Right renal cortex interstitium (tissue), 3 donors: ENCODE data around the gene PLEKHM3. TPM values are rescaled to one million over a fixed set of nuclear protein-coding genes. Genes with fewer than 3 reads are reported as not detected.

Experiments used
- DNase-seq, 3 donors: peaks; one replicate each; pipeline ENCODE4 v3.0.0-alpha.2; 2013; ENCODE audit warnings: low read depth in 3 of 3, low spot score in 2 of 3
- polyA plus RNA-seq, 3 donors: library from polyadenylated mRNA; unstranded; fragments of 120-200 nt; gene quantifications; one replicate each; pipeline ENCODE4 v1.2.1, GENCODE V29; 2013; ENCODE audit not compliant: insufficient read length in 3 of 3

PLEKHM3 gene
- polyA plus RNA-seq, 3 donors: 12.7 to 16.1 (median 13.4) TPM

- no peak for DNase-seq
These were observed 158.3 kb downstream of the PLEKHM3 start for GRCh38 chr2:207867056-207867455.

- DNase-seq: no peak
These were observed 160.1 kb downstream of the PLEKHM3 start for GRCh38 chr2:207865210-207865609.

DNA sequence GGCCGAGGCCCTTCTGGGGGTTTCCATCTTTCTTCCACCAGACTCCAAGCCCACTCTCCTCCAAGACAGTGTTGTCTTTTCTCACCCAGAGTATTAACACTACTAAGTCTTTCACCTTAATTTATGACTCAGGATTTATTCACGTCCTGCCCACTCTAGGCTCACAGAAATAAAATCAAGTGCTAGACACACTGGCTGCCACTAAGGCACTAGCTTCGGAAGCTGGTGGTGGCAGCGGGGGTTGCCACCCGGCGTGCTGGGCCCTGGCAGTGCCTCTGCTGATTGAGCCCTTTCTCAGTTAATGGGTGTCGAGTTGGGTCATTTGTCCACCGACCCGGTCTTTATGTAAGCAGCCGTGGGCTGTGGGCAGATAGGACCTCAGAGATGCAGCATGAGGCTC lies 162.0 kb downstream of the PLEKHM3 start:
- DNase-seq: no peak

DNA sequence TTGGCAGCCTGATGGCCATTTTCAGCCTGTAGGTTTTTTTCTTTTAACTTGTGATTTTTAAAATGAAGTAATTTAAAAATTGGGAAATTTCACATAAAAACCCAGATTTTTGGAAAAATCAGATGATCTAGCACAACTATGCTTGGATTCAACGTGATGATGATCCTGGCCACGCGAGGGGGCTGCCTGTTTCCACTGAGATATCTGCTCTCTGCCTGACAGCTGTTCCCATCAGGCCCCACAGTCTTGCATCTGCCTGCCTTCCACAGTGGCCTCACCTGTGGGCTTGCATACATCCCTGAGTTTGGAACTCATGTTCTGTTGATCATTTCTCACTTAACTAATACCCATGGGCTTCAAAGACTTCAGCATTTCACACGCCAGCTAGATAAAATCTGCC lies 163.5 kb downstream of the PLEKHM3 start:
- DNase-seq: no peak

GRCh38 chr2:207860685-207861084 lies 164.6 kb downstream of the PLEKHM3 start:
- DNase-seq: no peak

GRCh38 chr2:207855591-207855990 lies 169.7 kb downstream of the PLEKHM3 start:
- DNase-seq: no peak

DNA sequence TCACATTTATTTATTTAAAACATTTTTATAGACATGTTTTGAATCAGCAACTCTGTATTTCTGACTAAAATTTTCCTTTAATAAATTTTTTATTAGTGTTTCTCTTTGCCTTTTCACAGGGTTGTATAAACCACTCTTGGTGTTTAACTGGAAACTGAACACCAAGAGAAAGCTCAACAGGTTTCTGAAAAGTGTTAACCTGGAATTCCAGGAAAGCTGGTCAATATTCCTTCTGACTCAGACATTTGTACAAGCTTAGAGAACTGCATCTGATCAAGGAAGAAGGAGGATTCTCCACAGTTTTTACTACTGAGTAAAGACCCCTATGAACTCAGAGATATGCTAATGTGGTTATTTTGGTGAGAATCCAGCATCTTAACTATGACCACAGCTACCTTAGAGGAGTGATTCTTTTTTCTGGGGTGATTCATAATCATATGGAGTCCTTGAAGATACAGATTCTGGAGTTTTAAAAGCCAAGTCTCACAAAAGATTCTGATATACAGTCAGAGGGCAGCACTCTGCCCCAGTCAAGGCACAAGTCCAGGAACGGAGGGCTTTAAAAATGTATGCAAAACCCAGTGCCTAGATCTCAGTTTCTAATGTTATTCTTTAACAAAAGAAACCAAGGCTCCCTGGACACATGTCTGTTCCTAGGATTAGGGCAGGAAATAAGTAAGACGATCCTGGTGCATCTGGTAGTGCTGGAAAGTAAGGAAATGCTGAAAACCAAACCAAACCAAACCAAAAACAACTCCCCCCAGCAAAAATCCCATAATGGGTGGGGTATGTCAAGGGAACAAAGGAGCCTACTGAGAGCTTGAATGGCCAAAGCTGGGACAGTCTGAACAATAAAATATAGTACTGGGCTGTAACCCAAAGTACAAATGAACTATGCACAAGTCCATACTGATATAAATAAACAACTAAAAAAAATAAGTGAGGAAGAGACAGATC lies 170.6 kb downstream of the PLEKHM3 start:
- DNase-seq: no peak

DNA sequence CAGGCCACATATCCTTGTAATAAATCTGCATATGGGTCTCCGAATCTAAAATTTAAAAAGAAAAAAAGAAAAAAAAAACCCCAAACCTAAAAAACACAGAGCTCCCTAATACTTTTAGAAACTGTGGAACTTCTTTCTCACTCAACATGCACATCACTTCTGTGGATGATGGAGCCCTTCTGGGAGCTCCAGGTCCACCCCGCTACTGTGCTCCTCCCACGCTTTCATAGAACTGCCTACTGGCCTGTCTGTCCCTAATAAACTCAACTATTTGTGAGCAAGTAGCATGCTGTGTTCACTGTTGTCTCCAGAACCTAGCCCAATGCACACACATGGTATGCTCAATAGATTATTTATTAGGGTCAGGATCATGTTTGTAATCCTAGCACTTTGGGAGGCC lies 172.5 kb downstream of the PLEKHM3 start:
- no peak for DNase-seq

DNA sequence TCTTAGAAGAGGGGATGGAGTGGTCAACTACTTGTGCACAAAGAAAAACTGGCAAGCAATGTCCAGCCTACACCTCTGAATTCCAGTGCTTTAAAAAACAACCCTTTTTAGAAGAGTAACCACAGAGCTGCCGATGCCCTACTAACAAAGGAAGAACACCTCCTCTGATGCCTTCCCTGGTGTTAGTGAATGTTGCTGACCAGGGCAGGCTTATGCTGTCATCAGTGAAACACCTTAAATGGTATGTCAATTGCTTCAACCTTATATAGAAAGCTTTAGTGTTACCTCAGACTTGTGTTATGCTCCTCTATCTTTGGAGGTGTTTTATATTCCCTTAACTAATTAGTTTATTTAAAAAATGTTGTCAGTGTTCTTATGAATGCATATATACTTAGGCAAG lies 175.9 kb downstream of the PLEKHM3 start:
- DNase-seq: no peak

- no peak for DNase-seq
These were observed 176.8 kb downstream of the PLEKHM3 start for GRCh38 chr2:207848545-207848928.

DNA sequence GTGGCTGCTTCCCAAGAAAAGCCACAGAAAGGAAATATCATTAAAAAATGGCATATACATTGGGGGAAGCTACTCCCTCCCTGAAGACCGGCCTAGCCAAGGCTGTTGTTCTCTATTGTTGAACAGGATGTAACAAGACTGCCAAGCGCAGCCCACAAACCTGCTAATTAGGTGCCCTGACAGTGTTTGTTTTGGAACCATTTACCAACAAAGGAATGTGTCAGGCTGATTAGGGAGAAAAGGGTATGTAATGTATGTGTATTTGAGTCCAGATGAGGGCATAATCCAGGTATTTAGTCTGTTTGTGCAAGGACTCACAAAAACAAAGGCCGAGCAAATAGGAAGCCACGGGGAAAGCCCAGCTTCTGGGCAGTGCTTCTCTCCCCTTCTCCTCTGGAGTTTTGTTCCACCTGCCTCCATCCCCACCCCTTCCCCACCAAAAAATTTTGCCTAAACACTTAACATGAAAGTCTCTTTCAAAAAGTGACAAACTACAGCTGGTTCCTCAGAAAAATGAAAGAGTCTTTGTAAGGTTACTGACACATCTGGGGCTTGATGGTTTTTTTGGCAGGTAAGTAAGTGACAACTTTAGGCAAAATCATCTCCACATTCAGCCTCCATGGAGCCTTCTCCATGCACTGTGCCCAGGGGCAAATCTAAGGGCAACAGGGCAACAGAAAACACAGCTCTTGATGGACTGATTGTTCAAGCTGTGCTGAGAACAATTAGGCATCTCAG lies 177.4 kb downstream of the PLEKHM3 start:
- no peak for DNase-seq

- DNase-seq: no peak
These were observed 178.1 kb downstream of the PLEKHM3 start for GRCh38 chr2:207847098-207847806.

GRCh38 chr2:207845202-207845864 lies 180.0 kb downstream of the PLEKHM3 start:
- no peak for DNase-seq

DNA sequence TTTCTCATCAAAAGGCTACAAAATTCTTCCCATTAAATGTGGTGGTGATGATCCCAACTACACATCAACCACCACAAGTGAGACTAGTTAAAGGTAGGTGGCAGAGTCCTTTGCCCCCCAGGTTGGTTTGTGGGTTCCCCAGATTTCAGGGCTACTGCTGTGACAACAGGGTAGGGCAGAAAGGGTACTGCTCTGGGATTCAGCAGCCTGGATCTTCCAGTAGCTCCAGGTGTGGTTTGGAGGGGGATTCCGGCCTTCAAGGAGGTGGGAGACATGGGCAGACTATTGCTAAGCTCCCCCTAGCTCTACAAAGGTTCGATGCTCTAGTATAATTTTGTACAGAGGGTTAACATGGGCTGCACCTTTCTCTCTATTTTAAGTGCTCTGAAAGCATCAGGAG lies 180.7 kb downstream of the PLEKHM3 start:
- no peak for DNase-seq

DNA sequence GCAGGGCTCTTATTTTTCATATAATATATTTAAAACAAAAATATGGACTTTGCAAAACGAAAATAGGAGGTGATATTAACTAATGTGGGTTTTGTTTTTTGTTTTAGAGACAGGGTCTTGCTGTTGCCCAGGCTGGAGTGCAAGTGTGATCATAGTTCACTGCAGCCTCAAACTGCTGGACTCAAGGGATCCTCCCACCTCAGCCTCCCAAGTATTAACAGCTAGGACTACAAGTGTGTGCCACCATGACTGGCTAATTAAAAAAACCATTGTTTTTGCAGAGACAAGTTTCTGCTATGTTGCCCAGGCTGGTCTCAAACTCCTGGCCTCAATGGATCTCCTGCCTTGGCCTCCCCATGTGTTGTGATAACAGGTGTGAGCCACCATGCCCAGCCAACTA lies 185.2 kb downstream of the PLEKHM3 start:
- no peak for DNase-seq

DNA sequence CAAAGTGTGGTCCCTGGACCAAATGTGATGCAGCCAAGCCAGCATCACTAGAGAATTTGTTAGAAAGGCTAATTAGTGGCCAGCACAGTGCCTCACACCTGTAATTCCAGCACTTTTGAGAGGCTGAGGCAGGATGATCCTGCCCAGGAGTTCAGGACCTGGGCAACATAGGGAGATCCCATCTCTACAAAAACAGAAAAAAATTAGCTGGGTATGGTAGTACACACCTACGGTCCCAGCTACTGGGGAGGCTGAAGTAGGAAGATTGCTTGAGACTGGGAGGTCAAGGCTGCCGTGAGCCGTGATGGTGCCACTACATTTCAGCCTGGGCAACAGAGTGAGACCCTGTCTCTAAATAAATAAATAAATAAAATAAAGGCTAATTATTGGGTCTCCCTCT lies 185.8 kb downstream of the PLEKHM3 start:
- no peak for DNase-seq

GRCh38 chr2:207839028-207839427 lies 186.3 kb downstream of the PLEKHM3 start:
- no peak for DNase-seq

GRCh38 chr2:207836521-207837133 lies 188.7 kb downstream of the PLEKHM3 start:
- no peak for DNase-seq

DNA sequence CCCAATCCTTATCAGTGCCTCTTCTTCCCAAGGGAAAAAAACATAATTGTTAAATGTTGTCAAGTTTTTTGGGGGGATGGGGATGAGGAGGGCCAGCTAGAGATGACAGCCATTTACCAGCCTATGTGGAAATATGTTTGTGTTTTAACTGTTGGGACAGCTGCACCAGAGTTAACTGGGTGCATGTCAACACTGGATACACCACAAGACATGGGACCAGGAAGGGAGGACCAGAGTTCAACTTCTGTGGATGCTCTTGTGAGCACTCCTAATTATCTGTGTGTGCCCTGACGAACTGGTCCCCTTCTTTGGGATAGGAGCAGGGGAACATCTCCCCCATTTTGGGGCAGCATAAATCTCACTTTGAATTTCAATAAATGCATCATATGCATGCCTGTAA lies 189.5 kb downstream of the PLEKHM3 start:
- DNase-seq: no peak

DNA sequence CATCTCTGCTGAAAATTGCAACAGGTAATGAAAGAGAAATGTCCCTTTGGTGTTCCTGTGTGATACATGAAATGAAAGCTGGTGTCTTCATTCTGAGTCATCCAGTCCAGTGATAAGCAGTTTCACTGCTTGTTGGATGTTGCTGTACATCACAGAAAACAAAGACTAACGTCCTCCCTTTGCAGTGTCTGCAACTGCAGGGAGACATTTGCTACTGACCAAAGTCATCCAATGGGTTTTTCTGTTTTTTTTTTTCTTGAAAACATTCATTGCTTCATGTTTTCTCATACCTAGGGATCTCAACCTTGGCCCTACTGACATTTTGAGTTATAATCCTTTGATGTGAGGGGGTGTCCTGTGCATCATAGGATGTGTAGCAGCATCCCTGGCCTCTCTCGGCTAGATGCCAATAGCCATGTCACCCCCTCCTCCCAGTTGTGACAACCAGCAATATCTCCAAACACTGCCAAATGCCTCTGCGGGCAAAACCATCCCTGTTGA lies 192.0 kb downstream of the PLEKHM3 start:
- no peak for DNase-seq
